Measurements from ENCODE around the gene NTN1. TPM values are rescaled to one million over a fixed set of nuclear protein-coding genes. Genes with fewer than 3 reads are reported as not detected.

The NTN1 gene
- total RNA-seq, 1 donor from 2014 or later, result 7.8 TPM

DNA sequence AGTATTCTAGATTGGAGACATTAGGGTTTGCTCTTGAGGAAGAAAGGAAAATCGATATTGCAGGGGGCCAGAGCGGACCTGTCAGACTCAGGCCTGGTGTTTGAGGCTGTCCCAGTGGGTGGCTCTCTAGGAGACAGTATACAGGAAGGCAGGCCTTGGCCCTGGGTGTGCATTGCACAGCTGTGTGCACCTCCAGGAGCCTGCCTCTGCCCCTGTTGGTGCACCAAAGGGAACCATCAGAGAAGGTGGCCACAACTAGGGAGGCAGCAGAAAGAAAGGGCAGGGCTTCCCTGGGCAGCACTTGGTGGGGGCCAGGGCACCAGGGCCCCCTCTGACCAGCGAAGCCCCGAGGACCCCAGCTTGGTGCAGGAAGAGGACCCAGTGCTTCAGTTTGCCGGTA lies 188.0 kb downstream of the NTN1 start:
- ATAC-seq, result no peak
- Histone ChIP-seq H3K4me3 (no peak overlapping the region), H3K27me3 (ENCODE audit: low read depth) (peaks cover 8% of the 10 kb centered on the region), H3K9me3 (no peaks in the 10 kb centered on the region), H3K36me3 (no peaks in the 10 kb centered on the region), H3K4me1 (peaks cover 14% of the 10 kb centered on the region), H3K27ac (no peak overlapping the region)
- TF ChIP-seq, protein P1, sequence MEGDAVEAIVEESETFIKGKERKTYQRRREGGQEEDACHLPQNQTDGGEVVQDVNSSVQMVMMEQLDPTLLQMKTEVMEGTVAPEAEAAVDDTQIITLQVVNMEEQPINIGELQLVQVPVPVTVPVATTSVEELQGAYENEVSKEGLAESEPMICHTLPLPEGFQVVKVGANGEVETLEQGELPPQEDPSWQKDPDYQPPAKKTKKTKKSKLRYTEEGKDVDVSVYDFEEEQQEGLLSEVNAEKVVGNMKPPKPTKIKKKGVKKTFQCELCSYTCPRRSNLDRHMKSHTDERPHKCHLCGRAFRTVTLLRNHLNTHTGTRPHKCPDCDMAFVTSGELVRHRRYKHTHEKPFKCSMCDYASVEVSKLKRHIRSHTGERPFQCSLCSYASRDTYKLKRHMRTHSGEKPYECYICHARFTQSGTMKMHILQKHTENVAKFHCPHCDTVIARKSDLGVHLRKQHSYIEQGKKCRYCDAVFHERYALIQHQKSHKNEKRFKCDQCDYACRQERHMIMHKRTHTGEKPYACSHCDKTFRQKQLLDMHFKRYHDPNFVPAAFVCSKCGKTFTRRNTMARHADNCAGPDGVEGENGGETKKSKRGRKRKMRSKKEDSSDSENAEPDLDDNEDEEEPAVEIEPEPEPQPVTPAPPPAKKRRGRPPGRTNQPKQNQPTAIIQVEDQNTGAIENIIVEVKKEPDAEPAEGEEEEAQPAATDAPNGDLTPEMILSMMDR (IDR thresholded peaks at IDR 0.05), result no peak
- intact Hi-C loops (cut with DNase I), result no loop called here
- DNase-seq, result no peak

DNA sequence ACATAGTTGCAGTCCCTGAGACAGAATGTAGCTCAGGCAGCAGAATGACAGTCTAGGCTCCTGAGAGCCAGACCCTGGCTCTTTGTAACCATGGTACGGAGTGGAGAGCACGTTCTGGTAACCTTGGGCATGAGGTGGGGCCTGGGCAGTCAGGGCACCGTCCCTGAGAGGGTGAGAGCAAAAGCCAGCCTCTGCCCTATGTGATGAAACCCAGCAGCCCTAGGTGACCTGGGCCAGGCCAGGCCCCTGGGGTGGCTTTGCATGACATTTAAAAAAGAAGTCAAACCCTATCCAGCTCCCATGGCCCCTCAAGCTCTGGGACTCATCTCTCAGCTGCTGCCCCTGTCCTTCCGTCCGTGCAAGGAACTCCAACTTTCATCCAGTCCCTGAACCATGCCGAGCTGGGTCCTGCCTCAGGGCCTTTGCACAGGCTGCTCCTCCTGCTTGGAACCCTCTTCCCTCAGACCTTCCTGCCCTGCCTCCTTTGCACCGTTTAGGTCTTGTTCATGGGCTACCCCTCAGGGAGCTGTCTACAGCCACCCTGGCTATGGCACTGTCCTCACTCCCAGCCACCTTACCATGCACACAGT lies 188.6 kb downstream of the NTN1 start:
- Histone ChIP-seq H3K27me3 (ENCODE audit: low read depth) (peaks cover 8% of the 10 kb centered on the region), H3K36me3 (no peaks in the 10 kb centered on the region), H3K4me1 (peaks cover 14% of the 10 kb centered on the region), H3K4me3 (no peak overlapping the region), H3K9me3 (no peaks in the 10 kb centered on the region), H3K27ac (no peak overlapping the region)
- ATAC-seq (no peak), DNase-seq (no peak)
- intact Hi-C loops (cut with DNase I), result no loop called here
- TF ChIP-seq, protein P1 (IDR thresholded peaks at IDR 0.05), result no peak

DNA sequence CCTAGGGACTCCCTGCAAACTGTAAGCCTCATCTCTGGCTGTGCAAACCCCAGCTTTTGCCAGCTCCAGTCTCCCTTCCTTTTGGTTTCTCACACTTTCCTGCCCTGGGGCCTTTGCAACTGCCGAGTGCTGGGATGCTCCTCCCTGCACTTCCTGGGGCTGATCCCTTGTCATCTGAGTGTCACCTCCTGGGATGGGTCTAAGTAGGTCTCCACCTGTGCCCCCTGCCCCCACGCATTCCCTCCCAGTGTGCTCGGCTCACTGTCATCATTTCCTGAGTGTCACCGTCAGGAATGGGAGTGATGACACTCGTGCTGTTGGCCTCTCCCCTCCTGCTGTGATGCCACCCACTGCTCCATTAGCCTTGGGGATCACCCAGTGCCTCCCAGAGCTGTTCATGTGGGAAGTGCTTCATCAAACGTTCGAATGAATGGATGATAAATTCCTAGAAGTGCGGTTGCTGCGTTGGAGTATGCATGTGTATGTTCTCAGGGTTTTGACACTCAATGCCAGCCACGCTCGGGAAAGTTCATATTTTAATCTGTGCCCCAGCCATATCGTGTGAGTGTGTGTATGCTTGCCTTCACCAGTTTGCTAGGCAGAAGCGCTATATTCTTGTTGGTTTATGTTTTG lies 189.9 kb downstream of the NTN1 start:
- peaks cover 10% of the 10 kb centered on the region for H3K9me3 ChIP-seq
- TF ChIP-seq, protein P1 (IDR thresholded peaks at IDR 0.05), result no peak
- peaks cover 11% of the 10 kb centered on the region for H3K4me1 ChIP-seq
- no peak for DNase-seq
- no peak overlapping the region for H3K27ac ChIP-seq
- H3K4me3 ChIP-seq, result no peak overlapping the region
- peaks cover 2% of the 10 kb centered on the region for H3K27me3 ChIP-seq (ENCODE audit: low read depth)
- intact Hi-C loops (cut with DNase I), result no loop called here
- no peak for ATAC-seq
- no peaks in the 10 kb centered on the region for H3K36me3 ChIP-seq

DNA sequence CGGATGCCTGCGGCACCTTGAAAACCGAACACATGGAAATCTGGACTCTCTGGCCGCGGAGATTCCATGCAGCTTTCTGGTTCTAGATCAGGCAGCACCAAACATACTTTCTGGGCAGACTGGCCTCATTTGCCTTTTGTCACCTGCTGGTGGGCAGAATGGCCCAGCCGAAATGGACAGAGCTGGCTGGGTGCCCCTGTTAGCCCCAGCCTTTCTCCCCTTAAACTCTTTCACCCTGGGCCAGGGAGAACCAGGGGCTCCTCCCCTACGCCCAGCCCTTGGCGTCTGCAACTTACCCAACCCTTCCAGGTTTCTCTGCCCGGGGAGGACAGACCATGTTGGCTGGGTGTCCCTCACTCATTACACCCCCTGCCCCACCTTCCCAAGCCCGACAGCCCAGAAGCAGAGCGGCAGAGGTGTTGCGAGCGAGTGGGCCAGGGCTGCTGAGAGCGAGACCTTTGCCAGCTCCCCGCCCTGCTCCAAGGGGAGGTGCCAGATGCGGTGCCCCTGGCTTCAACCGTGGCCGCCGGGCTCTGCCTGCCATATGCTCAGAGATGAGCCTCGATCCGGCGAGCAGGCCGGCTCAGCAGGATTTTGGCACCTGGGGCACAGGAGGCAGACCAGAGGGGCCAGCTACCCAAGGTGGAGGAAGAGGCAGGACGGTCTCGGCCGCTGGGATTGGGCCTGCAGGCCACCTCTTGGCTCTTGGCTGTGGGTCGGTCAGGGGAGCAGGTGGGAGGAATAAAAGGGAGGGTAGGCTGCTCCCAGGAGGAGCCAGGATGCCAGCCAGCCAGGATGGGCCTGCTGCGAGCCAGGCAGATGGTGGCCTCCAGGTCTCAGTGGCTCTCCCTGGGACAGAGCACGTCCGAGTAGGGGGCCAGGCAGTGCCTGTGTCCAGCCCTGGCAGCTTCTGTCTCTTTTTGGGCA lies 191.3 kb downstream of the NTN1 start:
- H3K4me3 ChIP-seq, result no peak overlapping the region
- TF ChIP-seq, protein P1 (IDR thresholded peaks at IDR 0.05), result no peak
- intact Hi-C loops (cut with DNase I), result no loop called here
- H3K36me3 ChIP-seq, result no peaks in the 10 kb centered on the region
- no peak overlapping the region for H3K27ac ChIP-seq
- ATAC-seq, result peak in 1 of 2 donors; percentile 10
- DNase-seq, result peak; percentile 15
- H3K4me1 ChIP-seq, result no peaks in the 10 kb centered on the region
- no peaks in the 10 kb centered on the region for H3K27me3 ChIP-seq (ENCODE audit: low read depth)
- peaks cover 12% of the 10 kb centered on the region for H3K9me3 ChIP-seq

DNA sequence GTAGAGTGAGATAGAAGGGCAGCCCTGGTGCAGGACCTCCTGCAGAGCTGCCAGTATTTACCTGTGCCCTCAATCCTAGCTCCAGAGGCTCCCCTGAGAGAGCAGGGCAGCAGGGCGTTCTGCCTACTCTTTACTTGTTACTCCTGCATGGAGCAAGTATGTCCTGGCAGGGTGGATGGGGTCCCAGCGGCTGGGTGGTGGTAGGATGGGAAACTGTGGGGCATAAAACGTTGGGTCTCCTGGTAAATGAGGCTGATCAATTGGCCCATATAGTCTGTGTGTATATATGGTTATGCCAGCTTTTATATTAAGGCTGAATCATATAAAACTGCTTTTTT lies 192.0 kb downstream of the NTN1 start:
- ATAC-seq (no peak), DNase-seq (no peak)
- Histone ChIP-seq H3K9me3 (peaks cover 12% of the 10 kb centered on the region), H3K27ac (no peak overlapping the region), H3K36me3 (no peaks in the 10 kb centered on the region), H3K4me1 (no peaks in the 10 kb centered on the region), H3K27me3 (ENCODE audit: low read depth) (no peaks in the 10 kb centered on the region), H3K4me3 (no peak overlapping the region)
- intact Hi-C loops (cut with DNase I), result no loop called here
- TF ChIP-seq, protein P1 (IDR thresholded peaks at IDR 0.05), result no peak

All from lower lobe of right lung (tissue), 2 donors.